Measurements from ENCODE around the gene BHLHE40. TPM values are rescaled to one million over a fixed set of nuclear protein-coding genes. Genes with fewer than 3 reads are reported as not detected.

Gene BHLHE40
- total and polyA plus RNA-seq, 2 of the 4 experiments (the other 2 are of a cell fraction), result 22.8 to 31.8 TPM

DNA sequence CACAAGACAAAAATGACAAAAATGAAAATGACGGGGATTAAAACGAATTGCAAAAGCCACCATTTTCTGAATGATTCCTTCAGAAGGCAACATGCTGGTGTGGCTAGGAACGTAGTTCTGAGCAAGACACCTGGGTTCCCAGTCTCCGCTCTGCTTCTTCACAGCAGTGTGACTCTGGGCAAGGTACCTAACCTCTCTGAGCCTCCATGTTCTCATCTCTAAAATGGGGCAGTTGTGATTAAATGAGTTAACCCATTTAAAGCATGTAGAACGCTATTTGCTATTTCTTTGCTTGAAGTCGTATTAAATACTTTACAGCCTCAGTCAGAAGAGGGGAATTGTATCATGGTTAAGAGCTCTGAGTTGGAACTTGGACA lies 23.6 kb downstream of the BHLHE40 start:
- Histone ChIP-seq H3K36me3 (ENCODE audit: control insufficient read depth, insufficient read depth, low read length) (no peaks in the 10 kb centered on the region), H3K9me3 (ENCODE audit: control insufficient read depth, insufficient read depth, low read length) (no peaks in the 10 kb centered on the region), H2BK20ac (ENCODE audit: low read depth, low read length) (no peak overlapping the region), H2BK15ac (ENCODE audit: low read depth, low read length) (no peak overlapping the region), H3K4me2 (ENCODE audit: low read depth, low read length) (no peak overlapping the region), H3K23ac (ENCODE audit: low read depth, low read length) (no peak overlapping the region), H3K4me1 (ENCODE audit: control insufficient read depth, insufficient read depth, low read length) (no peaks in the 10 kb centered on the region; the same call in 1 of the 2 replicates), H3K79me1 (ENCODE audit: low read depth in 1 of 2, low read length in 2 of 2) (no peaks in the 10 kb centered on the region), H2AK9ac (replicated peaks; ENCODE audit: low read depth, low read length, poor library complexity) (no peak overlapping the region), H3K14ac (replicated peaks; ENCODE audit: low read depth, low read length) (no peak overlapping the region), H3K27ac (ENCODE audit: insufficient read depth, low read length) (no peak overlapping the region), H3K9me1 (ENCODE audit: insufficient read depth, low read length) (0 out of 2 replicates have a peak, but pooled peaks cover 2% of the 10 kb centered on the region), H3K56ac (ENCODE audit: extremely low read depth, insufficient read depth, low read length) (no peak overlapping the region), H3K9ac (ENCODE audit: low read depth, low read length) (no peak overlapping the region), H2BK5ac (ENCODE audit: low read depth, low read length, poor library complexity, severe bottlenecking) (no peak overlapping the region), H3K4me3 (ENCODE audit: insufficient read depth, low read depth, low read length) (no peak overlapping the region), H4K8ac (ENCODE audit: low read depth in 2 of 2, low read length in 2 of 2) (no peak overlapping the region), H4K91ac (ENCODE audit: insufficient read depth, low read depth, low read length) (no peak overlapping the region), H2AFZ (replicated peaks; ENCODE audit: low read length, poor library complexity) (no peak overlapping the region), H3K4ac (ENCODE audit: low read depth, low read length) (no peak overlapping the region), H4K5ac (ENCODE audit: low read depth, low read length) (no peak overlapping the region), H4K20me1 (ENCODE audit: insufficient read depth, low read length) (no peaks in the 10 kb centered on the region), H2AK5ac (ENCODE audit: low read depth, low read length) (no peak overlapping the region), H2BK120ac (ENCODE audit: low read depth, low read length) (no peak overlapping the region), H3K18ac (ENCODE audit: low read depth, low read length) (no peak overlapping the region), H3K27me3 (ENCODE audit: control insufficient read depth, insufficient read depth, low read length) (no peaks in the 10 kb centered on the region)
- no TSS peak for BruUV-seq (replicated peaks)
- ChIA-PET POLR2A (ENCODE audit: unreplicated experiment) (no interaction called here), CTCF (no interaction called here)
- DNase-seq, result no peak
- no peak for ATAC-seq (ENCODE audit: low read depth)
- dilution Hi-C loops (cut with HindIII; ENCODE audit: low sequenced_read_pairs, unreplicated experiment) (no loop called here), intact Hi-C loops (cut with micrococcal nuclease) (no loop called here), in situ Hi-C loops (cut with MboI; ENCODE audit: low sequenced_read_pairs) (no loop called here)
- 97% methylated on average over 3 of the region's 6 CpGs; no CpG with 5 or more reads in 1 of the 2 experiments for WGBS, 2 experiments (ENCODE audit: extremely low coverage in 2 of 2, insufficient read length in 1 of 2)
- no peak for TF ChIP-seq POLR2A (IDR thresholded peaks at IDR 0.05; ENCODE audit: low read depth, low read length)
- TF ChIP-seq RAD21 (IDR thresholded peaks at IDR 0.05; ENCODE audit: low read length), result no peak
- no peak for TF ChIP-seq RCOR1 (IDR thresholded peaks at IDR 0.05; ENCODE audit: insufficient replicate concordance, low read length)
- TF ChIP-seq, protein P1, sequence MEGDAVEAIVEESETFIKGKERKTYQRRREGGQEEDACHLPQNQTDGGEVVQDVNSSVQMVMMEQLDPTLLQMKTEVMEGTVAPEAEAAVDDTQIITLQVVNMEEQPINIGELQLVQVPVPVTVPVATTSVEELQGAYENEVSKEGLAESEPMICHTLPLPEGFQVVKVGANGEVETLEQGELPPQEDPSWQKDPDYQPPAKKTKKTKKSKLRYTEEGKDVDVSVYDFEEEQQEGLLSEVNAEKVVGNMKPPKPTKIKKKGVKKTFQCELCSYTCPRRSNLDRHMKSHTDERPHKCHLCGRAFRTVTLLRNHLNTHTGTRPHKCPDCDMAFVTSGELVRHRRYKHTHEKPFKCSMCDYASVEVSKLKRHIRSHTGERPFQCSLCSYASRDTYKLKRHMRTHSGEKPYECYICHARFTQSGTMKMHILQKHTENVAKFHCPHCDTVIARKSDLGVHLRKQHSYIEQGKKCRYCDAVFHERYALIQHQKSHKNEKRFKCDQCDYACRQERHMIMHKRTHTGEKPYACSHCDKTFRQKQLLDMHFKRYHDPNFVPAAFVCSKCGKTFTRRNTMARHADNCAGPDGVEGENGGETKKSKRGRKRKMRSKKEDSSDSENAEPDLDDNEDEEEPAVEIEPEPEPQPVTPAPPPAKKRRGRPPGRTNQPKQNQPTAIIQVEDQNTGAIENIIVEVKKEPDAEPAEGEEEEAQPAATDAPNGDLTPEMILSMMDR (conservative IDR thresholded peaks at IDR 0.05; ENCODE audit: low read depth, low read length), result no peak
- no peak for TF ChIP-seq FOS (IDR thresholded peaks at IDR 0.05; ENCODE audit: low read depth, low read length)

Data from IMR-90 (cell line).